ENCODE measurements around the gene NUP62.
A peak's percentile ranks its signal among the peaks of the same experiment; 100 is the strongest.

Gene NUP62

GRCh38 chr19:49920624-49921363, 8.5 kb downstream of the NUP62 start:
- Histone ChIP-seq H3K27ac (ENCODE audit: low read depth, low read length) (no peak overlapping the region), H3K36me3 (ENCODE audit: control insufficient read depth in 5 of 5, insufficient read depth in 5 of 5, low read length in 5 of 5) (peaks cover 0 to 77% (median 45%) of the 10 kb centered on the region in 5 donors), H3K4me1 (ENCODE audit: control insufficient read depth in 5 of 5, insufficient read depth in 5 of 5, low read length in 5 of 5) (peaks cover 2 to 35% (median 6%) of the 10 kb centered on the region in 5 donors), H3K4me3 (ENCODE audit: low read depth in 1 of 5, low read length in 5 of 5) (no peak overlapping the region), H3K9me3 (ENCODE audit: control insufficient read depth in 5 of 5, low read length in 5 of 5) (no peaks in the 10 kb centered on the region), H3K9ac (ENCODE audit: low read length in 5 of 5) (peak overlapping the region in 1 of 5 donors; percentile 28), H3K27me3 (ENCODE audit: control insufficient read depth in 5 of 5, insufficient read depth in 4 of 5, low read length in 5 of 5) (no peaks in the 10 kb centered on the region)

DNA sequence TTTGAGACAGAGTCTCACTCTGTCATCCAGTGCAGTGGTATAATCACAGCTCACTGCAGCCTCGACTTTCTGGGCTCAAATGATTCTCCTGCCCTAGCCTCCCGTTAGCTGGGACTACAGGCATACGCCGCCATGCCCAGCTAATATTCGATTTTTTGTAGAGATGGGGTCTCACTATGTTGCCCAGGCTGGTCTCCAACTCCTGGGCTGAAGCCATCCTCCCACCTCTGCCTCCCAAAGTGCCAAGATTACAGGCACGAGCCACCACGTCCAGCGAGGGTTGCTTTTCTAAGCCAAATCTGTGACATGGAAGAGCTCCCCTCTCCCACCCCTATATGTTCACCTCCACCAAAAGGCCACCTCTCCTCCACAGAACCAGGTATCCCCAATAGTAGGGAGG, 11.2 kb downstream of the NUP62 start:
- H3K27me3 ChIP-seq (ENCODE audit: control insufficient read depth in 5 of 5, insufficient read depth in 4 of 5, low read length in 5 of 5), result no peaks in the 10 kb centered on the region
- H3K4me1 ChIP-seq (ENCODE audit: control insufficient read depth in 5 of 5, insufficient read depth in 5 of 5, low read length in 5 of 5), result peaks cover 0 to 14% (median 3%) of the 10 kb centered on the region in 5 donors
- H3K36me3 ChIP-seq (ENCODE audit: control insufficient read depth in 5 of 5, insufficient read depth in 5 of 5, low read length in 5 of 5), result peaks cover 0 to 80% (median 51%) of the 10 kb centered on the region in 5 donors
- no peak overlapping the region for H3K4me3 ChIP-seq (ENCODE audit: low read depth in 1 of 5, low read length in 5 of 5)
- H3K9ac ChIP-seq (ENCODE audit: low read length in 5 of 5), result no peak overlapping the region
- no peak overlapping the region for H3K27ac ChIP-seq (ENCODE audit: low read depth, low read length)
- no peaks in the 10 kb centered on the region for H3K9me3 ChIP-seq (ENCODE audit: control insufficient read depth in 5 of 5, low read length in 5 of 5)

GRCh38 chr19:49916839-49917733, 12.2 kb downstream of the NUP62 start:
- Histone ChIP-seq H3K4me3 (ENCODE audit: low read depth in 1 of 5, low read length in 5 of 5) (no peak overlapping the region), H3K36me3 (ENCODE audit: control insufficient read depth in 5 of 5, insufficient read depth in 5 of 5, low read length in 5 of 5) (peaks cover 0 to 78% (median 46%) of the 10 kb centered on the region in 5 donors), H3K27me3 (ENCODE audit: control insufficient read depth in 5 of 5, insufficient read depth in 4 of 5, low read length in 5 of 5) (no peaks in the 10 kb centered on the region), H3K9me3 (ENCODE audit: control insufficient read depth in 5 of 5, low read length in 5 of 5) (no peaks in the 10 kb centered on the region), H3K9ac (ENCODE audit: low read length in 5 of 5) (no peak overlapping the region), H3K4me1 (ENCODE audit: control insufficient read depth in 5 of 5, insufficient read depth in 5 of 5, low read length in 5 of 5) (peaks cover 0 to 8% (median 3%) of the 10 kb centered on the region in 5 donors), H3K27ac (ENCODE audit: low read depth, low read length) (no peak overlapping the region)

DNA sequence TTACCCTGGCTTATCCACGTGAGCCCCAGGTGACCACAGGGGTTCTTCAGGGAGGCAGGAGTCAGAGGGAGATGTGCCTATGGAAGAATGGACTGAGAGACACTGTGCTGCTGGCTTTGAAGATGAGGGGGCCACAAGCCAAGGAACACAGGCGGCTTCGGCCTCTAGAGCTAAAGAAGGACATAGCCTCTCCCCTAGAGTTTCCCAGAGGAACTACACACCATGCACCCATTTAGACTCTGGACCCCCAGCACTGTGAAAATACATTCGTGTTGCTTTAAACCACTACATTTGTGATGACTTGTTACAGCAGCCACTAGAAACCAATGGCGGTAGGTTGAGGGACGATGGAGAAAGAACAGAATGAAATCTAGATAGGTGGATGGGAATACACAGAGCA, 14.0 kb downstream of the NUP62 start:
- peaks cover 2 to 23% (median 12%) of the 10 kb centered on the region in 5 donors for H3K4me1 ChIP-seq (ENCODE audit: control insufficient read depth in 5 of 5, insufficient read depth in 5 of 5, low read length in 5 of 5)
- H3K27me3 ChIP-seq (ENCODE audit: control insufficient read depth in 5 of 5, insufficient read depth in 4 of 5, low read length in 5 of 5), result no peaks in the 10 kb centered on the region
- H3K9me3 ChIP-seq (ENCODE audit: control insufficient read depth in 5 of 5, low read length in 5 of 5), result no peaks in the 10 kb centered on the region
- no peak overlapping the region for H3K27ac ChIP-seq (ENCODE audit: low read depth, low read length)
- no peak overlapping the region for H3K9ac ChIP-seq (ENCODE audit: low read length in 5 of 5)
- H3K36me3 ChIP-seq (ENCODE audit: control insufficient read depth in 5 of 5, insufficient read depth in 5 of 5, low read length in 5 of 5), result peaks cover 0 to 60% (median 32%) of the 10 kb centered on the region in 5 donors
- H3K4me3 ChIP-seq (ENCODE audit: low read depth in 1 of 5, low read length in 5 of 5), result no peak overlapping the region

DNA sequence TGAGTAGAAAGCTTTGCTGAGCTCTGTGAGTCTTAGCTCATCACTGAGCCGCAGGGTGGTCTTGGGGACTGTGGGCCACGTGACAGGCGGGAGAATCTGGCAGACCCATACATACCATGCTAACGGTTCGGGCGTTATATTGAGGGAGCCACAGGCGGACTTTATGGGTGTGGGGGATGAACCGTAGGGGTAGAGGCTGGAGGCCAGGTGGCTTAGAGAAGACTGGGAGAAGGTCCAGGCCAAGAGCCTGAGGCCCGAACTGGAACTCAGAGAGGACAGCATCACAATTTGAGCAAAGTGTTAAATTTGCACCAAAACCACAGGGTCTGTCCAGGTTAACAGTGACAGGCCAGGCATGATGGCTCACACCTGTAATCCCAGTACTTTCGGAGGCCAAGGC, 15.6 kb downstream of the NUP62 start:
- Histone ChIP-seq H3K36me3 (ENCODE audit: control insufficient read depth in 5 of 5, insufficient read depth in 5 of 5, low read length in 5 of 5) (peaks cover 0 to 67% (median 37%) of the 10 kb centered on the region in 5 donors), H3K9me3 (ENCODE audit: control insufficient read depth in 5 of 5, low read length in 5 of 5) (no peaks in the 10 kb centered on the region), H3K27me3 (ENCODE audit: control insufficient read depth in 5 of 5, insufficient read depth in 4 of 5, low read length in 5 of 5) (no peaks in the 10 kb centered on the region), H3K9ac (ENCODE audit: low read length in 5 of 5) (no peak overlapping the region), H3K27ac (ENCODE audit: low read depth, low read length) (no peak overlapping the region), H3K4me3 (ENCODE audit: low read depth in 1 of 5, low read length in 5 of 5) (no peak overlapping the region), H3K4me1 (ENCODE audit: control insufficient read depth in 5 of 5, insufficient read depth in 5 of 5, low read length in 5 of 5) (peaks cover 2 to 29% (median 15%) of the 10 kb centered on the region in 5 donors)

- Histone ChIP-seq H3K9me3 (ENCODE audit: control insufficient read depth in 5 of 5, low read length in 5 of 5) (no peaks in the 10 kb centered on the region), H3K27ac (ENCODE audit: low read depth, low read length) (no peak overlapping the region)
Measured at GRCh38 chr19:49912965-49913685, 16.2 kb downstream of the NUP62 start.

DNA sequence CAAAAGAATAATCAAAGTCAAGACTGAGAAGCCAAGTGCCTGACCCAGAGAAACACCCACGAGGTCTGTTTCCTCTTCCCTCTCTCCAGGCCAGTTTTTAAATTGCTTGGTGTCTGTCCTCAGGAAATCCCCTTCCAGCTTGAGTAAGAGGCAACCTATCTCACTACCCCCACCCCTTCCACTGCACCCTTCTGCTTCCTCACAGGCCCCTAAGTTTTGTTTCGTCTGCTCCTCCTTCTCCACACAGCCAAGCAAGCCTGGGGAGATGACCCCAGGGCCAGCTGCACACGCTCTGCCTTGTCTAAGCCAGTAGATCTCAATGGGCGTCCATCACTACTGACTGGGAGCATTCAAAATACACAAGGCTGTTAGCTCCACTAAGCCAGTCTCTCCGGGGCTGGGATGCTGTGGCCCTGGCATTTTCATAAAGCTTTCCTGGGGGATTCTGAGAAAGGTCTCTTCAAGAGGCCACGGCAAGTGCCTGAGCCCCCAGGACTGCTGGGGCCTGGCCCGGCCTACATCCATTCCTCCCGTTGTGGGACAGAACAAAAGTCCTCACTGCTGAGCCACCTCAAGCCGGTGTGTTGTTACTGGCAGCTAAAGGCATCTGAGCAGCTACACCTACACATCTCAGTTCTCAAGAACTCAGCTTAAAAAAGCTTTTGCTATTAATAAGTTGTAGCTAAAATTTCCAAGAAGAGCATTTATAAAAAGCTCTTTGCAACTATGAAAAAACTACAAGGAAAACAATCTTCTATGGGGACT, 17.7 kb downstream of the NUP62 start:
- H3K27ac ChIP-seq (ENCODE audit: low read depth, low read length), result peak overlapping the region; percentile 7

More at GRCh38 chr19:49912965-49913685, 16.2 kb downstream of the NUP62 start:
- peaks cover 0 to 68% (median 40%) of the 10 kb centered on the region in 5 donors for H3K36me3 ChIP-seq (ENCODE audit: control insufficient read depth in 5 of 5, insufficient read depth in 5 of 5, low read length in 5 of 5)
- H3K27me3 ChIP-seq (ENCODE audit: control insufficient read depth in 5 of 5, insufficient read depth in 4 of 5, low read length in 5 of 5), result no peaks in the 10 kb centered on the region
- H3K4me3 ChIP-seq (ENCODE audit: low read depth in 1 of 5, low read length in 5 of 5), result no peak overlapping the region
- no peak overlapping the region for H3K9ac ChIP-seq (ENCODE audit: low read length in 5 of 5)
- H3K4me1 ChIP-seq (ENCODE audit: control insufficient read depth in 5 of 5, insufficient read depth in 5 of 5, low read length in 5 of 5), result peaks cover 2 to 29% (median 15%) of the 10 kb centered on the region in 5 donors

DNA sequence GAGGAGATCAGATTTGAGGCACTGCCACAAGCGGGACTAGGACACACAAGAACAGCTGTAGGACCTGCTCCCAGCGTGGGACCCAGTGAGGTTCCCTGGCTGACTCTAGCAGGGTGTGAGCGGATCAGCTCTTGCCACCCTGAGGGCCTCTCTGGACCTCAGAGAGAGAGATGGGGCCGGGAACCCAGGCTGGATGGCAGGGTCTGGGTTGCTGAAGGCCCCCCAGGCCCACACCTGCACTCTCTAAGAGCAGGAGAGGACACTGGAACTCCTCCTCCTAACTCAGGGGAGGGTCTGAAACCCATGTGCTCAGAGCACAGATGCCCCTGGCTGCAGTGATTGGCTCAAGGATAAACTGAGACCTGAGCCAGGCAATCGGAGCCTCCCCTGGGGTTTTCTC, 19.1 kb downstream of the NUP62 start:
- Histone ChIP-seq H3K4me3 (ENCODE audit: low read depth in 1 of 5, low read length in 5 of 5) (no peak overlapping the region), H3K4me1 (ENCODE audit: control insufficient read depth in 5 of 5, insufficient read depth in 5 of 5, low read length in 5 of 5) (peaks cover 0 to 21% (median 10%) of the 10 kb centered on the region in 5 donors), H3K27ac (ENCODE audit: low read depth, low read length) (no peak overlapping the region), H3K9me3 (ENCODE audit: control insufficient read depth in 5 of 5, low read length in 5 of 5) (no peaks in the 10 kb centered on the region), H3K27me3 (ENCODE audit: control insufficient read depth in 5 of 5, insufficient read depth in 4 of 5, low read length in 5 of 5) (no peaks in the 10 kb centered on the region), H3K36me3 (ENCODE audit: control insufficient read depth in 5 of 5, insufficient read depth in 5 of 5, low read length in 5 of 5) (peaks cover 0 to 64% (median 44%) of the 10 kb centered on the region in 5 donors), H3K9ac (ENCODE audit: low read length in 5 of 5) (no peak overlapping the region)

More for the DNA sequence above, 17.7 kb downstream of the NUP62 start:
- peaks cover 0 to 67% (median 49%) of the 10 kb centered on the region in 5 donors for H3K36me3 ChIP-seq (ENCODE audit: control insufficient read depth in 5 of 5, insufficient read depth in 5 of 5, low read length in 5 of 5)
- H3K9me3 ChIP-seq (ENCODE audit: control insufficient read depth in 5 of 5, low read length in 5 of 5), result no peaks in the 10 kb centered on the region
- no peaks in the 10 kb centered on the region for H3K27me3 ChIP-seq (ENCODE audit: control insufficient read depth in 5 of 5, insufficient read depth in 4 of 5, low read length in 5 of 5)
- H3K4me3 ChIP-seq (ENCODE audit: low read depth in 1 of 5, low read length in 5 of 5), result no peak overlapping the region
- H3K4me1 ChIP-seq (ENCODE audit: control insufficient read depth in 5 of 5, insufficient read depth in 5 of 5, low read length in 5 of 5), result peaks cover 0 to 21% (median 10%) of the 10 kb centered on the region in 5 donors
- peak overlapping the region in 2 of 5 donors; percentile 5 to 20 for H3K9ac ChIP-seq (ENCODE audit: low read length in 5 of 5)

Measured in subcutaneous abdominal adipose tissue (tissue), 5 donors.